CD4-positive, alpha-beta T cell treated with Interleukin-12 subunit alpha and Interleukin-12 subunit beta, for 1 hour (primary cell): ENCODE data around the gene WWOX.
"Not testable (repeated sequence)": the region's sequence is repeated elsewhere in the genome, so short reads cannot be mapped to it uniquely, and the experiment has no call there.

Source experiments
- DNase-seq: peaks from one replicate; pipeline ENCODE4 v3.0.0-alpha.2; 2020

Gene WWOX

DNA sequence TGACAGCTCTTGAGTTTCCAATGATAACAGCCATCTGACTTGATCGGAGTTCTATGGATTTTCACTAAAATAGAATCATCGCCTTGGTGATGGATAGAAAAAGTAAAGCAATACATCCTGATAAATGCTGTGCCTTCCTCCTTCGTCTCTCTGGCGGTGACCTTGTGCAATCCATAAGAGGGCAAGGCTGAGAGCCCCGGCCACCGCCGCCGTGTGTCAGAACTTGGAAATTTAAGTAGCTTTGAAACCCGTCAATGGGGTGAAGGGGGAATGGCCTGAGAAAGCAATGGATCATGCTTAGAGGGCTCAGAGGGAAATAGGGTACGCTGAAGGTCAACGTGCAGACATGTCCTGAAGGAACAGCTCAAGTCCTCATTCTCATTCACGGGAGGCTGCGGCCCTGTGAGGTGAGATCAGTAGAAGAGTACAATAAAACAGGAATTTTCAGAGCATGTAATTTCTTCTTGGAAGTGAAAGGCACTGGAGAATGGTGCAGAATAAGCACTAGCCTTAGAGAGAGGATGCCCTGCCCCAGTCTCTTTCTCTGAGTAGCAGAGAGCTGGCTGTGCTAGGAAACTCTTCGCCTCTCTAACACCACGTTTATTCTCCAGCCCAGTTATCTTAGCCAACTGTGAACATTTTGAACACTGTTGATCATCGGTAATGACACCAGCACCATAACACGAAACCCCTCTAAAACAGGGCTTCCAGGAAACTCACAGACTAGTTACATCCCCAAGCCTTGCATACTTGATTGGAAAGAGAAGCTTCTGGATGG, 573.5 kb downstream of the WWOX start:
- DNase-seq = no peak

DNA sequence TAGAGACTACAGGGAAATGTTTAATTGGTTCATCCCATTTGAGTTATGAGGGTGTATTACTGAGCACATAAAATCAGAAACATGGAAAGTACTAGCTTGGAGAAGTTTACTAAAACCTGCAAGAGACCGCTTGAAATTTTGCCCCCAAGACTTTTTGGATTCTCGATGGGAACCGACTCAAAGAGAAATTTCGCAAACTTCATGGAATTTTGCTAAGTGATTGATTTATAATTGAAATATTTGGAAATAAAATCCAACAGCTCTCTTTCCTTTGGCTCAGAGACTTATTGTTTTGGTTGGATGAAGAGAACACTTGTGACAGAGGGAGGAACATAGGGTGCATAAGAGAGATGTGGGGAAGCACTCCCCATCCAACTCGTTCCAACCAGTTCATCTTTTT, 574.4 kb downstream of the WWOX start:
- no peak for DNase-seq

DNA sequence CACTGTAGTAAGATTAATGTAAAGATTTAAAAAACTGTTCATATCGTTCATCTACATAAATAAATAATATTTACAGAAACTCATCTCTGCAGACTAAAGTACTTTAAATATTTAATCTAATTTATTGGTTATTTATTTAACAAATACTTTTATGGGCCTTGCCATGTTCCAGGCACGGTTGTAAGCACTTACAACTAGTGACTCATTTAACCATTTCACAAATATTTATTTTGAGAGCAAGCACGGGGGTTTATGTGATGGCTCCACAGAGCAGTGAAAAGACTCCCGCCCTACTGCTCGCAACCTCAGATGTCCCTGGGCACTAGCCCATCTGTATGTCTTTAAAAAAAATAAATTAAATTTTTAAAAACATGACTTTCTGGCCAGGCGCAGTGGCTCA, 575.9 kb downstream of the WWOX start:
- DNase-seq = no peak

DNA sequence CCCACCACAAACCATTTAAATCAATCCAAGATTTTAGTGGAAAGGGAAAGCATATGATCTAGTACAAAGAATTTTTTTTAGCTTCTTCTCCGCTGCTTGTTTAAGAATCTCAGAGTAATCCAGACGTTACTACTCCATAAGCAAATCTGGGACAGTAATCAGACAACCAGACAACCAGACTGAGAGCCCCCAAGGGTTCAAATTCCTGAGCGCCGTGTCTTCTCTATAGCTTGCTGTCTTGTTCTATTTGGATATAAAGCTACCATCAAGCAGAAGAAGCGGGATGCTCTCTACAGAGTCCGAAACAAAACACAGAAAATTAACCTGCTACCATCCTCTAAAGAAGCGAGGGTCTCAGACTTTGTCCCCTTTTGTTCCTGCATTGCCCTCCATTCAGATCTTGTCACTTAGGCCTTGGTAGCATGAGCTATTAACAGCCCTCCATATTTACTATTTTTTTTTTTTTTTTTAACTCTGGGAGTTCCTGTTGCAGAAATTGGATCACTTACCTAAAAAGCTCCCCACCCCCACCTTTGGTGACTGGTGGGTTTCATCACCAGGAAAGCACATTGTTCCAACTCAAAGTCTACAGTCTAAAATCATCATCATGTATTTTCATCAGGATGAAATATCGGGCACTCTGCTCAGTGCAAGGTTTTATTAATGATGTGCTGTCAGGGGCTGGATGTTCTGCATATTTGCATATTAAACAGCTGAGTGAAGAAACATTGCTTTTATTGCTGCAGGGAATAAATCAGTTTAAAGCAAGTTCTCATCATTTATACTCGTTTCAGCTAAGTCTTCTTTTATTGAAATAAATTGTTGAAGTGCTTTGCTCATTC, 576.7 kb downstream of the WWOX start:
- DNase-seq = no peak

DNA sequence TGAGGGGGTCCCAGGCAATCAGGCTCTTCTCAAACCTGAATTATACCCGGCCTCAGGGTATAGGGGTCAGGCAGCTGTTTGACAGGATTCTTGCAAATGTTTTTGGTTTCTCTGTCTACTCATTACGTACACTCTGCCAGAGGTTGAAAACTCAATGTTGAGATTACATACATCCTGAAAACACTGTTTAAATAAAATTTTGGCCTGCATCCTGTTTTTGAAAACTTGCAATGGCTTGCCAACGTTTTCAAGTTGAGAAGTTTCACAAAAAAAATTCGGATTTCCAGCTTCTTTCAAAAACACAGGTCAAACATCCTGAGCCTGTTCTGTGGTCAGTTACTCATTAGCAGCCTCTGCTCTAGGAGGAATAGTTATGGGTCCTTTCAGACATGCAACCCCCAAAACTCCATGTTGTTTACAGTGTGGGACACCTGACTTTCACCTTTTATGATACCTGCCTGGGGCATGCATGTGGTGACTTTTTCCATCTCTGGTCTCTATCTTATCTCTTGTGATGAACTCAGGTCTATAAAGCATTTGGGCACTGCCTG, 577.8 kb downstream of the WWOX start:
- DNase-seq = no peak

DNA sequence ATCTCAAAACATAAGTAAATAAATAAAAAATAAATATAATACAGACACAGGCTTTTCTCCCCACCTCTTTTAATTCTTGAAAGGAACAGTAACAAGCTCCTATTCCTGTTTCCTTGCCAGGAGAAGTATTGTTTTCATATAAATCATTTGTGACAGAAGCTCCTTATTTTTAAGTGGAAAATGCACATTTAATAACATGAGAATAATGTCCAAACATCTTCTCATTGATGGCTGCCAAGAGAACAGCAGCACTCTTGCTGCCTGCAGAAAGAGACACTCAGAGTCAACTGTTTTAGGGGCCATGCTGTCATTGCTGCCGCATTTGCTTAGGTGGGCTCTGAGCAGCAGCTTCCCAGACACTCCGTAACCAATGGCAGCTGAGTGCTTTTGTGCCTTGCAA, 580.1 kb downstream of the WWOX start:
- DNase-seq = no peak

DNA sequence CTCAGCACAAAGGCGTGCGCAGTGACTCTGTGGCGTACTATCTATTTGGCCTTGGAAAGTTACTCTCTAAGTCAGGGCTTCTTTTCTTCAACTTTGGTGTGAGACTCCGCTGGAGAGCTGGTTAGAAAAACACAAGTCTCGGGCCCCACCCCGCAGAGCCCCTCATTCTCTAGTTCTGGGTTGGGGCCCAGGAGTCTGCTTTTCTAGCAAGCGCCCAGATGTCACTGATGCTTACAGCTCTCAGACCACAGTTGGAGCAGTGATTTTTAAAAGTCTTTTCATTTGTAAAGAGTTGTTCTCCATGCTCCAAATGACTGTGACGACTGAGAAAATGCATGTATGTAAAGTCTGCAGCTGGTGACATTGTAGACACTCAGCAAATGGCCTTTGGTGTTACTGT, 582.3 kb downstream of the WWOX start:
- DNase-seq = no peak

DNA sequence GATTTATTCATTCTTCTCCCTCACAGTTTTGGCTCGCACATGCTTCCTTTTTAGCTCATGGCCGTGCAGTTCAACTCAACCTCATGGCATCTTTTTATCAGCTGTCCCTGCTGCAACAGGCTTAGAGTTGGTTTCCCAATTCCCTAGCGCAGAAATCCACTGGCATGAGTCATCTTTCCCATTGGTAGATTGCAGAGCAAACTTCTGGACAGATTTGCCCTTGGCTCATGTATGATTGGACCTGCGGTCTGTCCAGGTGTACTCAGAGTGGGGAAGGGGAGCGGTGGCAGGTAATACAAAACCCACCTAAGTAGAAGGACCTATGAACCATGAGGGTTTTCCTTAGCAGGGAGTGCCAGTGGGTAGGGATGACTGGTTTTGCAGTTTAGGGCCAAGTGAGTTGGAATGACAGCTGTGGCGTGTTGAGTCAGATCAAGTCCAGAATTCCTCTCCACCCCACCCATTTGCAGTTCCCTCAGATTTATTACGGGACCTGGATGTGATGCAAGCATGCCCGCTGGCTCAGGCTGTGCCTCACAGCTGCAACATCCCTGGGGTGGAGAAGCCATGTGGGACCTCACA, 584.7 kb downstream of the WWOX start:
- DNase-seq = no peak

DNA sequence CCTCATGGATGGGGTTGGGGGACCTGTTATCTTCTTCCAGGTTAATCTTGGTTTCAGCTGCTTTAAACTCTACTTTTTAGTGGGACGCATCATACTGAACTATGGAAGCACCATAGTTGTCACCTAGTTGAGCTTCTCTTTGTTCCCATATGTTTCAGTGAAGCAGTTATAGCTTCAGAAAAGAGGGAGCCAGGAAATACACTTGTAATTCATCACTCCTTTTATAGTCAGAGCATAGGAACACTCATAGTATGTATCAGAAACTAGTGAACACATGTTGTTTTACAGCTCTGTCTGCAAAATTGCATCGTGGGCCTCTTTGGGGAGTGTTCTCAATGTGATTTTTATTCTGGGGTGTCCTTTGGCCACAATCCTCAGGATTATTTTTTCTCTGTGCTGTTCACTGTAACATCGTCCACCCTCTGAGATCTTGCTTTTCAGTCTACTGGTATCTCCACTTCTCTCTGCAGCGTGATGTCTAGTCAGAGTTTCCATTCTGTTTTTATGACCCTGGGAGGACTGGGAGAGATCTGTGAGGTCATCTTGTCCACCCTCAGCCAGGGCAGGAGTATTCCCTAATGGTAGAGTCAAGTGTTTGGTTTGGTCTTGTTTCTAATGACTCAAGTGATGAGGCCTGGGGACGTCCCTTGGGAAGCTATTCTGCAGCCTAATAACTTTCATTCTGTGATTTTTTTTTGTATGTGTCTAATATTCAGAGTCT, 585.4 kb downstream of the WWOX start:
- DNase-seq = no peak

DNA sequence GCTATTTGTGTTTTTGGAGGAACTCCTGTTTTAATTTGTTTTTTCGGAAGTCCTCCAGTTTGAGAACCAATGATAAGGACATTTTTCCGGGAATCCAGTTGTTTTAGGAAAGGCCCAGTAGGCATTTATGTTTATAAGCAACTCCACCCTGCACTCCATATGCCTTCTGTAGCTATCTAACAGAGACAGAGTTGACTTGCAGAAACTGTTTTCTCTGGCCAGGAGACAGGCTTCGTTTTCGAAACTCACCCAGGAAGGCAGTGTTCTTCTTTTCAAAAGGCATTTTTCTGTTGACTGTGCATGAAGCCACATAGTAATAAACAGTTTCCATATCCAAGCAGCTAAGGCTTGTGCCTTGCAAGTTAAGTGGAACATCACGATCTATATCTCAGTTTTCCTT, 587.1 kb downstream of the WWOX start:
- no peak for DNase-seq

DNA sequence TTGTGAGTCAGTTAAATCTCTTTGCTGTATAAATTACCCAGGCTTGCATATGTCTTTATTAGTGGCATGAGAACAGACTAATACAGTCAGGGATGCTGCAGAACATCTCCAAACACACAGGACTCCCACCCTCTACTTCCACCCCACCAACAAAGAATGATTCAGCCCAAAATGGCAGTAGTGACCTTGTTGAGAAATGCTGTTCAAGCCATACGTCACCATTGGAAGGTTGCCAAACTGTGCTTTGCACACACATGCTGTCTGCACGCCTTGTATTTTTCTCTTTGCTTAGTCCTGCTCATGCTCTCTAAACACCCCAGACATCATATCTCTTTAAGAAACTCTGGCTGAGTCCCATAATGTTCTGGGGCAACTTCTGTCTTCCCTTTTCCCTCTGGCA, 589.6 kb downstream of the WWOX start:
- no peak for DNase-seq

DNA sequence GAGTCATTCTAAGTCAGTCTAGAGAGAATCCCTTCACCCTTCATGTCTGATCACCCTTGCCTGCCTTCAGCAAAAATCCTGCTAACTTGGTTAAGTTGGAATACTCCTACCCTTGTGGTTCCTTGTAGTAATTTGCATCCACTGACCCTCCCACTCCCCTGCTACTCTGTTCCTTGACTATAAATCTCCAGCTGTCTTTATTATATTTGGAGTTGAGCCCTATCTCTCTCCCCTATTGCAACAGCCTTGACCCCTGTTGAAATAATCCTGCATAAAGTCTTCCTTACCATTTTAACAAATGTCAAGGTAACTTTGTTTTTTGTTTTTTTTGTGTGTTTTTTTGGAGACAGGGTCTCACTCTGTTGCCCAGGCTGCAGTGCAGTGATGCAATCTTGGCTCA, 590.1 kb downstream of the WWOX start:
- no peak for DNase-seq

DNA sequence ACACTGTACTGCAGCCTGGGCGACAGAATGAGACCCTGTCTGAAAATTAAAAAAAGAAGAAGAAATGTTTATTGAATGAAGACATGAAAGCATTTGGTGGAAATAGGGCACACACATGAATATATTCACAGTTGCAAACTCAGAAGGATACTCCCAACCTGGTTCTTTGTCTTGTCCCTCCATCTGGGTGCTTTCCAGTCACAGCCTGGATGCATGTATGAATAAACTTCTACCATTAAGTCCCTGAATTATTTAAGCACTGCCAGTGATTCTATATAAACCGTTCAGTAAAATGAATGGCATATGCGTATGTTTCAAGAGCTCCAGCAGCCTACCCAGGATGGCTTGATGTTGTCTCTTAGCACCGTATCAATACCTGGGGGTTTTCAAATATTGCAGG, 591.1 kb downstream of the WWOX start:
- DNase-seq = no peak

DNA sequence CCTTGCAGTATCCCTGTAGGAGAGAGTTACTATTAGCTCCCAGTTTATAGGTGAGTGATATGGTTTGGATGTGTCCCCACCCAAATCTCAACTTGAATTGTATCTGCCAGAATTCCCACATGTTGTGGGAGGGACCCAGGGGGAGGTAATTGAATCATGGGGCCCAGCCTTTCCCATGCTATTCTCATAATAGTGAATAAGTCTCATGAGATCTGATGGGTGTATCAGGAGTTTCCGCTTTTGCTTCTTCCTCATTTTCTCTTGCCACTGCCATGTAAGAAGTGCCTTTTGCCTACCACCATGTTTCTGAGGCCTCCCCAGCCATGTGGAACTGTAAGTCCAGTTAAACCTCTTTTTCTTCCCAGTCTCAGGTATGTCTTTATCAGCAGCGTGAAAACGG, 592.3 kb downstream of the WWOX start:
- DNase-seq = not testable (repeated sequence)

DNA sequence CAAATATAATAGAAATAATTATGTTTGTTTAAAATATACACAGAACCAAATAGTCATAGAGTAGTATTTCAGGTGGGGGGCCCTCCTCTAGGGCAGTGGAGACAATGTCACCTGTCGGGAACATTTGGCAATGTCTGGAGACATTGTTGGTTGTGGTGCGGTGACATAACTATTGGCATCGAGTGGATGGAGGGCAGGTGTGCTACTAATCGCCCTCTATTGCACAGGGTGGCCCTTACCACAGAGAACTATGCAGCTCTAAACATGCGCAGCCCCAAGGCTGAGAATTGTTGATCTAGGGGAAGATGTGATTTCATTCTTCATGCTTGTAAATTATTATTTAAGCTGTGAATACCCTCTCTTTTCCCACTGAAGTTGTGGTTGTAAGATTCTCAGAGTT, 594.0 kb downstream of the WWOX start:
- no peak for DNase-seq

DNA sequence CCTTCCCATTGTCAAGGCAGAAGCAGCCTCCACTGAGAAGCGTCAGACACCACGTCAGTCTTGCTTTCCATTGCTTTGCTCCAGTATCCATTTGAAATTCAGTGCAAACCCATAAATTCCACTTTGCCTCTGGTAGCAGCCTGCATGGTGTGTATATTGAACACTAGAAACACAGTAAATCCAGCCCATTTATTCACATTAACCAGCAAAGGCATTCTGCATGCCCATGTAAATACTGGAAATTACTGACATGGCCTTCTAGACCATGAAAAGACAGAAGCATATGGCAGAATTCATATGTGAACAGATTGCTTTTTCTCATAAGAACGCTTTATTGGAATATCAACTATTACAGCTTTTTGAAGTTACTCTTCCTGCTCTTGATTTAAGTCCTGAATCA, 595.0 kb downstream of the WWOX start:
- DNase-seq = no peak

DNA sequence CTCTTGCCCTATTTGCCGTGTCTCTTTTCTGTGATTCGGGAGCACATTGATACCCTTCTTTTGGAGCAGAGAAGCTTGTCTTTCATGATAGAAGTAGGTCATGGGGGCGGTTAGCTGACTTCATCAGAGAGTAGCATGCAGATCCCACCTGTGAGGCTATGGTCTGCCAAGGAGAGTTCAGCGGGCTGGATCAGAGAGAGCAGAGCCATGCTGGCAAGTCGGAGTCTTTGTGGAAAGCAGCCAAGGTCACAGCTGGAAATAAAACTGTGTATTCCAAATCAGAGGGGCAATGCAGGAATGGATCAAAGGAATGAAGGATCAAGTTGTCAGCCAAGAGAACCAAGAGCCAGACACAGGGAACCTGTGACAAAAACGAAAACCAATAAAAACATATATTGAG, 595.9 kb downstream of the WWOX start:
- DNase-seq = no peak

DNA sequence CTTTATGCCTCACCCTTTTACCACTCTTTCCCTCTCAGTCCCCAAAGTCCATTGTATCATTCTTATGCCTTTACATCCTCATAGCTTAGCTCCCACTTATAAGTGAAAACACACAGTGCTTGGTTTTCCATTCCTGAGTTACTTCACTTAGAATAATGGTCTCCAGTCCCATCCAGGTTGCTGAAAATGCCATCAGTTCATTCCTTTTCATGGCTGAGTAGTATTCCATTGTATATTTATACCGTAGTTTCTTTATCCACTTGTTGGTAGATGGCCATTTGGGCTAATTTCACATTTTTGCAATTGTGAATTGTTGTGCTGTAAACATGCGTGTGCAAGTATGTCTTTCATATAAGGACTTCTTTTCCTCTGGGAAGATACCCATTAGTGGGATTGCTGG, 597.3 kb downstream of the WWOX start:
- DNase-seq = no peak

DNA sequence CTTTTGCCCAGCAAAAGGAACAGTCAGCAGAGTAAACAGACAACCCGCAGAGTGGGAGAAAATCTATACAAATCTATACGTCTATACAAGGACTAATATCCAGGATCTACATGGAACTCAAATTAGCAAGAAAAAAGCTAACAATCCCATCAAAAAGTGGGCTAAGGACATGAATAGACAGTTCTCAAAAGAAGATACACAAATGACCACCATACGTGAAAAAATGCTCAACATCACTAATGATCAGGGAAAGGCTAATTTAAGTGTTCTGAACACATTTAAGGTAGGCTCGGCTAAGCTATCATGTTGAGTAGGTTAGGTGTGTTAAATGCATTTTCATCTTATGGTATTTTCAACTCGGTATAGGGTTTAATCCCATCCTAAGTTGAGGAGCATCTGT, 598.0 kb downstream of the WWOX start:
- DNase-seq = no peak

DNA sequence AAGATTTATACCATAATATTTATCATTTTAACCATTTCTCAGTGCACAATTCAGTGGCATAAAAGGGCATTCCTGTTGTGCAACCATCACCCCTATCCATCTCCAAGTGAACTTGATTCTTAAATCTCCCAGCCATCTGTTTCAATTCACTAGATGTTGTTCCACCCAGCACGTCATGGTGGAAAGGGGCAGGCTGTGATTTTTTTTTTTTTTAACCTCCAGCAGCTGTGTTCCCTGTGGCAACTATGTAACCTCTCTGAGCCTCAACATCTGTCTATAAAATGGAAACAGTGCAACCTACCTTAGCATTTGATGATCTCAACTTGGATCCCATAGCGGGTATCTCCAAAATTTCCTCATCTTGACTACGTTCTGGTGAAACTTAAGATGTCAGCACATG, 604.5 kb downstream of the WWOX start:
- no peak for DNase-seq

DNA sequence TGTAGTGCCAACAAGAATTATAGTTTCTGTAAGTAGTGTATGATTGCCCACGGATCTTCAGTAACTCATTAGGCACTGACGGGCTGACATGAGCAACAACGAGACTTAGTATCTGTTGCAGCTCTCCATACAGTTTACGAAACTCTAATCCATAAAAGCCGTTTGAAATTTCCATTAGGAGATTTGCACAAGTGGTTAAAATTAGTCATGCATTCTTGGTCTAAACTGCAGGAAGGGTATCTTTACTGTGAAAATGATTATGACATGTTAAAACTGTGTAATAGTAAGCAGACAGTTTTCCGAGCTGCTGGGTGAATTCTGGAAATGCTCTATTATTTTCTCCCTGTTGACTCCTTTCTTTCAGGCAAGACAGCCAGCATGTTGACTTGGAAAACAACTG, 605.0 kb downstream of the WWOX start:
- no peak for DNase-seq

DNA sequence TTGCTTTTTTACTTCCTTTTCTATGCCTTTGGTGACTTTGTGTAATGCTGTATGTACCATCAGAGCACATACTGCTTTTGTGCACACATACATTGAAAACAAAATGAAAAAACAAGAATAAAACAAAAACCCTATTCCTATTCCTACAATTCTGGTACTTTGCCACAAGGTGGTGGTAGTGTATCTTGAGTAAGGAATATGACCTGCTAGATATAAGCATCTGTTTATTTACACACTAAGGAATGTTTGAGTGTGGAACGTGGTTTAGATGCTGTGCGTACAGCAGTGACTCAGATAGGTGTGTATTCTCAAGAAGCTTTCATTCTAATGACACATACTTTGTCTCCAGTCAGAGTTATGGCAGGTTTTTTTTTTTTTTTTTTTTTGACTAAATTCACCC, 606.2 kb downstream of the WWOX start:
- peak; percentile 56 for DNase-seq

DNA sequence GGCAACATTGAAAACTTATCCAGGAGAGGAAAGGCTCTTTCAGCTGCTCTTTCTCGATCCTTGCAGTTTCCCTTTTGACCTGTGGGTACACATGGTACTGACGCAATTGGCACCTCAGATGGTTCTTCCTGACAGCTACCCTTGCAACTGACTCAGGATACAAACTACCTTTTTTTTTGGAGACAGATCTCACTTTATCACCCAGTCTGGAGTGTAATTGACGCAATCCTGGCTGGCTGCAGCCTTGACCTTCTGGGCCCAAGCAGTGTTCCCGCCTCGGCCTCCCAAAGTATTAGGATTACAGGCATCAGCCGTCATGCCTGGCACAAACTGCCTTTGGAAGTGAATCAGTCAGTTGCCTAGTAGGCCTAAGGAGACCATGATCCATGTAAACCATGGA, 607.2 kb downstream of the WWOX start:
- no peak for DNase-seq
